GM21717 (cell line): ENCODE data around the gene XPNPEP3.
A peak's percentile ranks its signal among the peaks of the same experiment; 100 is the strongest.

Experiments used
- ATAC-seq: cut with Tn5 transposase; IDR thresholded peaks from one replicate; pipeline ENCODE4 v1.9.1; 2021; ENCODE audit warnings: mild to moderate bottlenecking, moderate library complexity; ENCODE audit not compliant: unreplicated experiment

XPNPEP3 gene

DNA sequence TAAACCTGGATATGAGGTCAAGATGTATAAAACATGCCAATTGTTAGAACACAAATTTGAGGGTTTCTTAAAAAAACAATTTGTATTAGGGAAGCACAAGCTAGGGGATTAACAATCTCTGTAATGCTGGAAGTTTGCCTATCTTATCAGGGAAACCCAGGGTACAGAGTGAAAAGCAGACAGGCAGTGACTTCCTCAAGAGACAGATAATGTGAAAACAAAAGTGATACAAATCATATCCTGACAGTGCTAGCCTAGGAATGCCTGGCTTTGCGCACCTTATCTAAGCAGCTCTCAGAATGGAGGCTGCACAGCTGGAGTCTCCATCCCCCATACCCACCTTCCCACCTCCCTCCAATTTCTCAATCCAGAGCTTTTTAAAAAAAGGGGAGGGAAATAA, 71.7 kb downstream of the XPNPEP3 start:
- ATAC-seq = no peak

DNA sequence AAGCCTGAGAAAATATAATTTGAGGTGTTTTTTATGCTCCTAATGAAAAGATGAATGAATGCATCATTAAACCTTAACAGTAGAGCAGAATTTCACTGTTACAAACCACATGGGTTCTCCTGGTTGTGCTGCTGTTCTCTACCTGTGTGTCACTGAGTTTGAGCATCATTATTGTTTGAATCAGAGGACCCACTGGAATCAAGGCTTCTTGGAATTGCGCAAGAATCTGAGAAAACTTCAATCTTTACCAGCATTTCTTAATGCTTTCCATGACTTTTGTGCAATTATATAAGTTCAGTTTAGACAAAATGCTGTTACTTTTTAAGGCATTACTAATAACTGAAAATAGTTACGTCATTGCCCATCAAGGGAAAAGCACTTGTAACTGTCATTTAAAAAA, 75.4 kb downstream of the XPNPEP3 start:
- ATAC-seq = no peak

- ATAC-seq = no peak
Observed at GRCh38 chr22:40939202-40939601, 82.3 kb downstream of the XPNPEP3 start.

DNA sequence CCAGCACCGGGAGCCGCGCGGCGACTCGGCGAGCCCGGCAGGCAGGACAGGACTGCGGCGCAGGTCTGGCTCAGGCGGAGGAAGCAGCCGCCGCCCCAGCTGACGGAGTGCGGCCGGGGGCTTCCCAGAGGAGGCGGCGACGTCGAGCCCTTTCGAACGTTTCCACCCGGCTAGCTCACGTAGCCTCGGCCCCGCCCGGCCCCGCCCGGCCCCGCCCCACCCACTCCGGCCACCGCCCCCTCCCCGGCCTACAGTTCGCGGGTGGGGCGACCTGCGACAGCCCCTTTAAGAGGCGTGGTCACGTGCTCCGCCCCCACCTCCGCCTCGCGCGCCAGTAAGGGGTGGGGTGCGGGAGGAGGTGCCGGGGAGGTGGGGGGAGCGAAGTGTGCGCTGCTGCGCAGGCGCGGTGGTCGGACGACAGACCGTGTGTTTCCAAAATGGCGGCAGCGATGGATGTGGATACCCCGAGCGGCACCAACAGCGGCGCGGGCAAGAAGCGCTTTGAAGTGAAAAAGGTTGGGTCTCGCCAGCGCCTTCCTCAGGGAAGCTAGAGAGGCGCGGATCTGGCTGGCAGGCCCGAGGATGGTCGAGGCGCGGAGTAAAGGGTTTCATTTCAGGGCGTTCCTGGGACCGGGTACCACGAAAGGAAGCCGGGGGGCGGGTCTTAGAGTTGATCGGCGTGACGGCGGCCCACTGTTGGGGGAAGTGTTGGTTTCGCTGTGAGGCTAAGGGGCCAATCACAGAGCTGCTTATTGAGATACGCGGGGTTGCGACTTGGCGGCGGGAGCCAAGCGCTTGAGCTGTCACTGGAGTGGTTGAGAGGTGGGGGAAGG, 94.2 kb downstream of the XPNPEP3 start, which contains the start of gene RBX1:
TSS of gene RBX1 (plus strand) at position 417 of the 833 bp plus-strand sequence. CDS start at position 438, 21 bp downstream.
- ATAC-seq = peak; percentile 70

GRCh38 chr22:40951795-40952605, 95.1 kb downstream of the XPNPEP3 start:
- no peak for ATAC-seq

DNA sequence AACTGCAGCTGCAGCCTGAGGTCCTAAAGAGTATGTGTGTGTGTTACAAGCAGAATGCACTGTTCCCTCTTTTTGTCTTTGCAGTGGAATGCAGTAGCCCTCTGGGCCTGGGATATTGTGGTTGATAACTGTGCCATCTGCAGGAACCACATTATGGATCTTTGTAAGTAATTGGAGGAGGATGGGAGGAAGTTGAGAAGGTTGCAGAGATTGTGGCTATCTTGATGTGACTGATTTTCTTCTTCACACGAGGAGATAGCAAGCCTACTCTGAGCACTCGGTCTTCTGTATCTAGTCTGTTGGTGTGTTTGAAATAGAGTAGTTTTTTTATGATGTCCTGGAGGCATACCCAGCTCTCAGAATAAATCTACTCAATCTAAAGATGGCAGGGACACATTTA, 96.5 kb downstream of the XPNPEP3 start:
- no peak for ATAC-seq

DNA sequence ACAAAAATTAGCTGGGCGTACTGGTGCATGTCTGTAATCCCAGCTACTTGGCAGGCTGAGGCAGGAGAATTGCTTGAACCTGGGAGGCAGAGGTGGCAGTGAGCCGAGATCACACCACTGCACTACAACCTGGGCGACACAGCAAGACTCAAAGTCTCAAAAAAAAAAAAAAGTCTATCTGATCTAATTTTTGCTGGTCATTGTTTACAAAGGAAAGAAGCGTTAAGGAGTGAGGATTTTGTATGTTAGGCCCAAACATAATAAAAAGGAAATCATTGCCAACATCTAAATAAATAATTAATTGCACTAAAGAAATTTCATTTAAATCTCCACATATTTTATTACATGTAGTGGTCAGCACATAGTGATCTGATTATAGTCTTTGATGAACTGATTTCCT, 97.2 kb downstream of the XPNPEP3 start:
- ATAC-seq = no peak

DNA sequence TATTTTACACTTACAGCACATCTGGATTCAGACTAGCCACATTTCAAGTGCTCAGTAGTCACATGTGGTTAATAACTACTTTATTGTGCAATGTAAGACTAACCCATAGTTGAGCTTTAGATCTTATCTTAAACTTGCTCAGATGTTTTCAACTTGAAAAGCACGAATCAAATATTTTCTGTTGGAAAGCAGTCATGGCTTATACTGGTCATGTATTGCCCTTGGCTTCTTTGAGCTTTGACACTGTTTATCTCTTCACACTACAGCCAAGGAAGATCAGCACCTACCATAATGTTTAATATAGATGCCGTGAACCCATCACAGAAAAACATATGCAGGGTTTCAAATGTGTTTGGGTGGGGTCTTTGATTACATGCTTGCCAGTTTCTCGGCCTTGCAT, 98.6 kb downstream of the XPNPEP3 start:
- no peak for ATAC-seq

GRCh38 chr22:40957601-40958000, 100.7 kb downstream of the XPNPEP3 start:
- no peak for ATAC-seq

GRCh38 chr22:40958299-40958698, 101.4 kb downstream of the XPNPEP3 start:
- ATAC-seq = no peak

GRCh38 chr22:40960145-40960544, 103.2 kb downstream of the XPNPEP3 start:
- ATAC-seq = no peak

- no peak for ATAC-seq
Observed at GRCh38 chr22:40965936-40966725, 109.2 kb downstream of the XPNPEP3 start.

DNA sequence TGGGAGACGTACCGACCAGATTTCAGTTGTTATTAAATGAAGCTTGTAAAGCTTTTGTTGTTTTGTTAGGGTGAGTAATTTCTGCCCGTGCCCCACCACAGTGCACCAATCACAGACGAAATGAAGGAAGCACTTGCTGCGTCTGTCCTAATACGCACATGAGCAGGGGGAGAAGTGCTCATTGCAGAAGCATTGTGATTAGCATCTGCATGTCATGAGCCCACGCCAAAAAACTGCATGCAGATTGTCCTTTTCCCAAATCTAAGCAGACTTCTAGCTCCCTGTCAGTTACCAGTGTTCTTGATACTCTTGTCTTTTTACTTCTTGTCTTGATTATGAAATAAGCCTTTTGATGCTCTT, 109.8 kb downstream of the XPNPEP3 start:
- ATAC-seq = no peak

GRCh38 chr22:40967111-40967760, 110.3 kb downstream of the XPNPEP3 start:
- no peak for ATAC-seq

DNA sequence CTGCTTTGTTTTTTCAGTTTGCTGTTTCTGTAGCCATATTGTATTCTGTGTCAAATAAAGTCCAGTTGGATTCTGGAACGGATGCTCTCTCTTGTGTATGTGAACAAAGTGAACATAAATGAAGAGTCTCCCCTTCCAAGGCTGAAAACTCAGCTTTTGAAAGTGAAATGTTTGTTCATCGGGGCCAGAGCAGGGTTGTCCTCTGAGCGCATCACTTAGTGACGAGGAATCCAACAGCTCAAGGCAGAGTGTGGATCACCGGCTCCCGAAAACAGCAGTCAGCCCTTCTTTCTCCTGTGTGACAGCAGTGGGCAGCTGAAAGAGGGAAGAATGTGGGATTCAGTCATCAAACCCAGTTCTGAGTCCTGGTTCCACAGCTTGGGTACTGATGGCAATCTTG, 115.6 kb downstream of the XPNPEP3 start:
- no peak for ATAC-seq

DNA sequence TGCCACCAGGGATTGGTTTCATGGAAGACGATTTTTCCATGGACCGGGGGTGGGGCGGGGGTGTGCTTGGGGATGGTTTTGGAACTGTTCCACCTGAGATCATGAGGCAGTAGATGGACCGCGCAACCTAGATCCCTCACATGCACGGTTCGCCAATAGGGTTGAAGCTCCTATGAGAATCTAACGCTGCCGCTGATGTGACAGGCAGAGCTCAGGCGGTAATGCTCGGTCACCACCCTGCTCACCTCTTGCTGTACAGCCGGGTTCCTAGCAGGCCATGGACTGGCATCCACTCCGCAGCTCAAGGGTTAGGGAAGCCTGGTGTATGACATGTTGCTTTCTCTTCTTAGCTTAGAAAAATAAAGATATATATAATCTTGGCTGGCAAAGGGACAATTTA, 116.2 kb downstream of the XPNPEP3 start:
- no peak for ATAC-seq

DNA sequence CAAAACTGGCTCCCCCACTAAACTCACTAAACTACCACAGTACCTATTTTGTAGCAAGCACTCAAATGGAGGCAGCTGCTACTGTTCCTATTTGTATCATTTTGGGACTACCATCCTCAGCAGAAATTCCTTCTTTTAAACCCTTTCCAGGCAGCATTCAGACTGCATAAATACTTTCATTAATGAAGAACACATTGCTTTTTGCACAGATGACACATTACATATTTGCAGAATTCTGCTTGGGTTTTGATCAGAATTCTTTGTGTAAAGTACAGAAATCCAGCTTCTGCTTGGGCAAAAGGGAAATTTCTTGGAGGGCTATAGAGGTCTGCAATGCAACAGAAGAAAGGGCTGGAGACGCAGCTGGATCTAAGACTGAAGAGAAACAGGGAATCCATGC, 118.4 kb downstream of the XPNPEP3 start:
- ATAC-seq = no peak

DNA sequence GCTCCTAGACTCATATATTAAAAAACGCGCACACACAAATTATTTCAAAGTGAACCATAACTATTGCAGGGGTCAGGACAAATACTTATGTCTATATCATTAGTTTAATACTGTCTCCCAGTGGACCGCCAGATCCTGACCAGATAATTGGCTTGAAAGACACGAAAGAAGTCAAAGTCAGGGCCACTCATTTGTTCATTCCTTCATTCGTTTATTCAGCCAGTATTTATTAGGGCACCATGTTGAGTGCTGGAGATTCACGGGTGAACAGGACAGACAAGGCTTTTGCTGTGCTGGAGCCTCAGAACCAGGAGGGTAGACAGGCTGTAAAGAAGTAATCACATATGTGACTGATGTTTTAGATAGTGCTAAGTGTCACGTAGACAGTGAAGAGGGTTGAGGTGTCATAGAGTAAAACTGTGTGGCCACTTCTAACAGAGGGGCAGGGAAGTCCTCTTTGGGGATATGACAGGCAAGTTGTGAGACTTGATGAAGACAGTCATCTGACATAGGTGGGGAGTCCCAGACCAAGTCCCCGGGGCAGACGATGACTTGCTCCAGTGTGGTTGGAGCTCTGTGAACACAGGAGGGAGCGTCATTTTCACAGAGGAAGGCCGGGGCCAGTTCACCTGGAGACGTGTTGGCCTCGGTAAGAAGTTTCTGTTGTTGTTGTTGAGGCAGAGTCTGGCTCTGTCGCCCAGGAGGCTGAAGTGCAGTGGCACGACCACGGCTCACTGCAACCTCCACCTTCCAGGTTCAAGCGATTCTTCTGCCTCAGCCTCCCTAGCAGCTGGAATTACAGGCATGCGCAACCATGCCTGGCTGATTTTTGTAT, 120.1 kb downstream of the XPNPEP3 start:
- no peak for ATAC-seq

DNA sequence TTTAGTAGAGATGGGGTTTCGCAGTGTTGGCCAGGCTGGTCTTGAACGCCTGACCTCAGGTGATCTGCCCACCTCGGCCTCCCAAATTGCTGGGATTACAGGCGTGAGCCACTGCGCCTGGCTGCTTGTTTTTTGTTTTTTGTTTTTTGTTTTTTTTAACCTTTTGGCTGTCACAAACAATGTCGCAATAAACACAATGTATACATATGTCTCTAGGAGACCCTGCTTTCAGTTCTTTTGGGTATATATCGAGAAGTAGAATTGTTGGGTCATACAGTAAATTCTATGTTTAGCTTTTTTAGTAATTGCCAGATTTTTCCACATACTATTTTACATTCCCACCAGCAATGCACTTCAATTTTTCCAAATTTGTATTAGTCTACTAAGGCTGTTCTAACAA, 122.2 kb downstream of the XPNPEP3 start:
- no peak for ATAC-seq

- ATAC-seq = no peak
Observed at GRCh38 chr22:40979871-40980270, 122.9 kb downstream of the XPNPEP3 start.
